Stimulated activated CD8-positive, alpha-beta memory T cell treated with anti-CD3 and anti-CD28 coated beads, Interleukin-4, amount 100 ng/mL, for 24 hours (primary cell): ENCODE data around the gene C19orf38.
"Not testable (repeated sequence)": the region's sequence is repeated elsewhere in the genome, so short reads cannot be mapped to it uniquely, and the experiment has no call there.

Experiments
- DNase-seq: peaks from one replicate; pipeline ENCODE4 v3.0.0-alpha.2; 2020; ENCODE audit warnings: low read depth

Gene C19orf38

DNA sequence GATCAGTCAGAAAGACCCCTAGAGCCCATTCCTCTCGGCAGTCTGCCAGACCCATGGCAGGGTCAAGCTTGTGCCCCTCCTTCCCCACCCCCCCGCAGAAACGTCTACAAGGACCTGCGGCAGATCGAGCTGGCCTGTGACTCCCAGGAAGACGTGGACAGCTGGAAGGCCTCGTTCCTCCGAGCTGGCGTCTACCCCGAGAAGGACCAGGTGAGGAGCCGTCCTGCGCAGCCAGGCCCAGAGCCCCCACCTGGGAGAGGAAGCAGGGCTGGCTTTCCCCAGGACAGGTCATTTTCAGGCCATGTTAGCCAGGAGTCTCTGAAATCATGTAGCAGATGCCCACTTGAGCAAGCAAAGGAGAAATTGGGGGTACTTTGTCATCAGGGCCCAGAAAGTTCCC, 24.5 kb upstream of the C19orf38 start:
- DNase-seq = no peak

DNA sequence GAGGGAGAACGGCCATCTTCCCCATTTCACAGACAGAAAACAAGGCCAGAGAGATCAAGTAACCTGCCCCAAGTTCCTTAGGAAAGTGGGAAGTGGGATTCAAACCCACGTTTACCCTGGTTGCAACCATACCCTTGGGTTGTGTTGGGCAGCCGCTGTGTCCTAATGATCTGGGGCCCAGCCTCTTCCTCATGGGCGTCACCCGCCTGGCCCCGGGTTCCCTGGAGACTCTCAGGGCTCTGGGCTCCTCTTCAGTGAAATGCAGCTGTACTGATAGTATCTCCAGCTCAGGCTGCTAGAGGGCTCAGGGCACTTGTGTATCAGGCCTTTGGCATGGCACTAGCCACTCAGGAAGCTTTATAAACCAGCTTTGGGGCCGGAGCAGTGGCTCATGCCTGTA, 22.0 kb upstream of the C19orf38 start:
- no peak for DNase-seq

DNA sequence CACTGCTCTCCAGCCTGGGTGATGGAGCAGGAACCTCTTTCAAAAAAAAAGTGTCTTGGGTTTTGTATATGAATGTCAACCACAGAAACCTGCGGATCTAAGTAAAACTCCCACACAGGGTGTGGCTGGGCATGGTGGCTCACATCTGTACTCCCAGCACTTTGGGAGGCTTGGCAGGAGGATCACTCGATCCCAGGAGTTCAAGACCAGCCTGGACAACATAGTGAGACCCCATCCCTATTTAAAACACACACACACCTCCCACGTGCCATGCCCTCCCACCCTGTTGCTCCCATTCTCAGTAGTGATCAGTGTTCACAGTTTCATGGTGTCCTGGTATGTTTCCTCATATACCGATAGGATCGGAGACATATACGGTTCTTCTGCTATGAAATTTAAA, 21.4 kb upstream of the C19orf38 start:
- no peak for DNase-seq

DNA sequence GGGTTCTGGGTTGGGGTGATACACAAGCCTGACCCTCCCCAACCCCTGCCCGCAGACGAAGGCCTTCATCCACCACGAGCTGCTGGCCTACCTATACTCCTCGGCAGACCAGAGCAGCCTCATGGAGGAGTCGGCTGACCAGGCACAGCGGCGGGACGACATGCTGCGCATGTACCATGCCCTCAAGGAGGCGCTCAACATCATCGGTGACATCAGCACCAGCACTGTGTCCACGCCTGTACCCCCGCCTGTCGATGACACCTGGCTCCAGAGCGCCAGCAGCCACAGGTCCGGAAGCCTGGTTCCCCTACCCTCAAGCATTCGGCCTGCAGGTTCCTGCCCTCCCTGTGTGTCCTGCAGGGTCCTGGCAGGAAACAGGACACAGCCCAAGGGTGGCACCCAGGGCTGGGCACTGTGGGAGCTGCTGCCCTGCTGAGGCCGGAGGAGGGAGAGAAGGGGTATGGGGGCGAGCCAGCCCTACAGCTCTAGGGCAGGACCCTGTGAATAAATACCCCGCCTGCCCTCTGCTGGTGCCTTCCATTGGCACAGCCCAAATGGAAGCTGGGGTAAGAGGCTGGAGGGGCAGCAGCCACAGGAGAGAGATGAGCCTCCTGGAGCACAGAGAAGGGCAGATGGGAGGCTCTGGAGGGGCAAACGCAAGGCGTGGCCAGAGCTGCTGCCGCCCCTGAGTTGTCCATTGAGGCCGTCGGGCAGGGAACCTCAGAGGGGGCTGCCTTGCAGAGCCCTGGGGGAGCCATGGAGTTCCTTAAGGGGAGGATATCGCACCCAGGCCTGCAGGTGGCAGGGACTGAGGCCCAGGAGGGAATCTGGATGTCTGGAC, 19.0 kb upstream of the C19orf38 start:
- DNase-seq = no peak

DNA sequence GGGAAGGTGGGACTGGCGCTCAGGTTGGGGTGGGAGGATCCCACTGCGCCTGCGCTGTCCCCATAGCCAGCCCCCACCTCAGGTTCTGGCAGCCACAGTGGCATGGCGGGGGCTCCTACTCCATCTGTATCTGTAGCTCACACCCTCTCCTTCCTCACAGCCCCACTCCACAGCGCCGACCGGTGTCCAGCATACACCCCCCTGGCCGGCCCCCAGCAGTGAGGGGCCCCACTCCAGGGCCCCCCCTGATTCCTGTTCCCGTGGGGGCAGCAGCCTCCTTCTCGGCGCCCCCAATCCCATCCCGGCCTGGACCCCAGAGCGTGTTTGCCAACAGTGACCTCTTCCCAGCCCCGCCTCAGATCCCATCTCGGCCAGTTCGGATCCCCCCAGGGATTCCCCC, 18.2 kb upstream of the C19orf38 start:
- no peak for DNase-seq

DNA sequence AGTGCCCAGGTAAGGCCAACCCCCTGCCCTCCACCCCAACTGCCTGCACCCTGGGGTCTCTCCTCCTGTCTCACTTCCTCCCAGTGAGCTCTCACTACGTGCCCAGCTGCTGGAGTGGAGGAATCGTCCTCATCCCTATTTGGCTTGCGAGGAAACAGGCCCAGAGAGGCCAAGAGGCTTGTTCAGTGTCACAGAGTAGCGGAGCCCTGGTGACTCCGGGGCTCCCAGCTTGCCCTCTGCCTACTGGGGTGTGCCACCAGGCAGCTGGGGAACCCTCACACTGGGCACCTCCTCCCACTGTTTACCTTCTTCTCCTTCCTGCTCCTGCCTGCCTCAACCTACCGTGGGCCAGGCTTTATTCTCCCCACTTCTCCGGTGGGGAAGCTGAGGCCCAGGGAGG, 17.8 kb upstream of the C19orf38 start:
- no peak for DNase-seq

DNA sequence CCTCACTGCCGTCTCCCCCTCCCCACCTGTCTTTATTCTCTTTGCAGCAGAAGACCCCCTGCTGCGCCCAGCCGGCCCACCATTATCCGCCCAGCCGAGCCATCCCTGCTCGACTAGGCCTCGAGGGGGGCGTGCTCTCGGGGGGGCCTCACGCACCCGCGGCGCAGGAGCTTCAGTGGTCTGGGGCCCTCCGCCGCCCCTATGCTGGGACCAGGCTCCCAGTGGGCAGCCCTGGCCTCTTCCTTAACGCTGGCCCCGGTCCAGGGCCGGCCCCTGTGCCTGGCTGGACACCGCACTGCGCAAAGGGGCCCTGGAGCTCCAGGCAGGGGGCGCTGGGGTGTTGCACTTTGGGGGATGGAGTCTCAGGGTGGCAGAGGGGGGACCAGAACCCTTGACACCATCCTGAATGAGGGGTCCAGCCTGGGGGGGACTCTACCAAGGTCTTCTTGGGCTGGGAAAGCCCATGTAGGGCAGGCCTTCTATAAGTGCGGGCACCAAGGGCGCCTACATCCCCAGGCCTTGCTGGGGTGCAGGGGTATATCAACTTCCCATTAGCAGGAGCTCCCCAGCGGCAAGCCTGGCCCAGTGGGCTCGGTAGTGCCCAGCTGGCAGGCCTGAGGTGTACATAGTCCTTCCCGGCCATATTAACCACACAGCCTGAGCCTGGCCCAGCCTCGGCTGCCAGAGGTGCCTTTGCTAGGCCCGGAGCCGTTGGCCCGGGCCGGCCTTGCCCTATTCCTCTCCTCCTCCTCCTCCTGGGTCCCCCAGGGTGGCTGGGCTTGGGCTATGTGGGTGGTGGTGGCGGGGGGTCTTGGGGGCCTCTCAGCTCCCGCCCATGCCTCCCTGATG, 17.1 kb upstream of the C19orf38 start:
- DNase-seq = no peak

DNA sequence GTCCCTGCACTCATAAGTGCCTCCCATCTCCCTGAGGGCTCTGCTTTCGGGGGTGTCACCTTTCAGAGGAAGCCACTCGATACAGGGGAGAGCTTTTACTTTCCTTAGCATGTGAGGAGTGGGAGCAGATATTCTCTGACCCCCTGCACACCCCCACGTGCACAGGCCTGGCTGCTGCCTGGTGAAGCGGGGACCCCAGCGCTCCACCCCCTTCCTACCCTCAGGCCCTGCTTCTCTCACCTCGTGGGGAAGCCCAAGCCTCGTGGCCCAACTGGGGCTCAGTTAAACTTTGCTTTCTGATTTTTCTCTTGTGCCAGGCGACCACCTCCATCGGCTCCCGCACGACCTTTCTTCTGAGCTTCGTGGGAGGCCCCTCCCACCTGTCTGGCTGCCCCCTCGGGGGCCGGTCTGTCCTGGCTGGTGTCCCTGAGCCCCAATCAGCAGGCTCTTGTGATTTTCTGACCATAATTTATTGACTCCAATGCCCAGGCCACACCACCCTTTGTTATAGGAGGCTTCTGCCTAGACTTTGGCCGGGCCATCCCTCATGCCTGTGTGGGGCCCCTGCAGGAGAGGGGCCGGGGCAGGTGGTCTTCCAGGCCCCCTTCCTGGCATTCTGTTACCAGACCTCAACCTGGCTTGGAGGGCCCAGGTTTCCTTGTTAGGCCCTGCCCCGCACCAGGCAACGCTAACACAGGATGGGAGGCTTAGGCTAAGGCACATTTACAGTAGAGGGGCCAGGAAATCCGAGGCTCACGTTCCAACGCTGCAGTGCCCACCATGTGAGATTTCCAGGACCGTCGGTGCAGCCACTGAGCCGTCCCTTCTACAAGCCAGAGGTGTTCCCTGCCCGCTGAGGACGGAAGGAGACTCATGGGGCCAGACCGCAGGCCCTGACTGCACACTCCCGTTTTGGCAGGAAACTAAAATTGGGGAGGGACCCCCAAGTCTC, 16.0 kb upstream of the C19orf38 start:
- no peak for DNase-seq

DNA sequence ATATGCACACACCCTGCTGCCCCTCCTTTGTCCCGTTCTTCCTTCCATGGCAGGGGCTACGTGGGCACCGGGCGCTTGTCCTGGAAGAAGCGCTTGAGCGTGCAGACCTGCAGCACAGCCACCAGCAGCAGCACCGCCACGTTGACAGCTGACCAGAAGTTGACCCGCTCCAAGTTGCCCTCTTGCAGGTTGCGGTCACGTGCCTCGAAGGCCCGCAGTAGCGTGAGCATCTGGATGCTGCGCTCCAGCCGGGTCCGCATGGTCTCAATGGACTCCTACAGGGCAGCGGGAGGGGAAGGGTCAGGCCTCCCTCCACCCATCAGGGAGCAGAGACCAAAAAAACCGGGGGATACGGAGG, 15.3 kb upstream of the C19orf38 start:
- no peak for DNase-seq

DNA sequence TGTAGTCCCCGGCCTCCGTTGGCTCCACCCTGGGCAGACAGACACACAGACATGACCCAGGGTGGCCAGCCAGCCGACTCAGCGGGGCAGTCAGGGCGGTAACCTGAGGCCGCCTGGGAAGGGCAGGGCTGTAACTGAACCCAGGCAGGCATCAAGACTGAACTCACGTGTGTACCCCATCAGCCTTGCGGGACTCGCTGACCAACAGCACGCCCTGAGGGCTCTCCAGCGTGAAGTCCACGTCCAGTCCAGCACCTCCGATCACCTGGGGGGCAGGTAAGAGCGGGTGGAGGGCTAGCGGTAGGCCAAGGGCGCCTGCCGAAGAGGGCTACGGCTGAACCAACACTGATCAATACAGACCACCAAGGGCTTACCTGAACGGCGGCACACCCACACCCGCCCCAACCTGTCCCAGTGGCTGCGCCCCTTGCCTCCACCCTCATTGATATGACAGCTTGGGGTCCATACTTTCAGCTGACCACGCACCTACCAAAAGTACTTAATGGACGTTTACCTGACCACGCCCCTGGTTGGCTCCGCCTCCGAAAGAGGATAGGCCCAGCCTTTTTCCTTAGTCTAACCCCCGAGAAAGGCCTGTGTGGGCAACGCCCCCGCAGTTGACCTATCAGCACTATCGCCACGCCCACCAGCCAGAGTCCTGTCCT, 13.0 kb upstream of the C19orf38 start:
- DNase-seq = no peak

DNA sequence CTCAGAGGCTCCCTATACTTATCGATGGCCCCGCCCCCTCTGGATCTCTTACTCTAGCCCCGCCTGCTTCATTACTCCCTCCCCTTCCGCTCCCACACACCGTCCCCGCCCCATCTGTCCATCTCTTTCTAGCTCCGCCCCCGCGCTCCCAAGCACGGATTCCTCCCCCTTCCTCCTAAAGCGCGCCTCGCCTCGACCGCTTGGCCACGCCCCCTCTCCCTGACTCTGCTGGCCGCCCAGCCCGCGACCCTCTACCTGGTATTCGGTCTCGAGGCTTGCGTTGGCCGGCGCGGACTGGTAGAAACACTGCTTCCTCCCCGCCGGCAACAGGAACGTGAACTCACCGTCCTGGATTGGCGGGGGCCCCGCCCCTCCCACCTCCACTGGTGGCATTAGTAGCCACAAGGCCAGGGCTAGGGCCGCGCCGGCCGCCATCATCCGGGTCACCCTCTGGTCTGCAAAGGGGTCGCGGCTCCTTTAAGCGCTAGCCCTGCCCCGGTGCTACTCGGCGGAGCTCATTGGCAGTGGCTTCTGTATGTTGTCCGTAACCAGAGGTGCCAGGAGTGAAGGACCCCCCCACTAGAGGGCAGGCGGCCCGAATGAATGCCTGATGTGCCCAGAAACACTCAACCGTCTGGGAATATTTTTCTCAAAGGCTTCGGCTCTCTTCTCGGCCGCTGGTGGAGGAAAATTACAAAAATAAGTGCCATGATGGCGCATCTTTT, 12.3 kb upstream of the C19orf38 start, which contains the start of gene TMED1:
Gene TMED1, minus strand, starts transcription at position 459 of the 725 bp plus-strand sequence. Its CDS starts 21 bp downstream, at position 438.
- peak; percentile 93 for DNase-seq

DNA sequence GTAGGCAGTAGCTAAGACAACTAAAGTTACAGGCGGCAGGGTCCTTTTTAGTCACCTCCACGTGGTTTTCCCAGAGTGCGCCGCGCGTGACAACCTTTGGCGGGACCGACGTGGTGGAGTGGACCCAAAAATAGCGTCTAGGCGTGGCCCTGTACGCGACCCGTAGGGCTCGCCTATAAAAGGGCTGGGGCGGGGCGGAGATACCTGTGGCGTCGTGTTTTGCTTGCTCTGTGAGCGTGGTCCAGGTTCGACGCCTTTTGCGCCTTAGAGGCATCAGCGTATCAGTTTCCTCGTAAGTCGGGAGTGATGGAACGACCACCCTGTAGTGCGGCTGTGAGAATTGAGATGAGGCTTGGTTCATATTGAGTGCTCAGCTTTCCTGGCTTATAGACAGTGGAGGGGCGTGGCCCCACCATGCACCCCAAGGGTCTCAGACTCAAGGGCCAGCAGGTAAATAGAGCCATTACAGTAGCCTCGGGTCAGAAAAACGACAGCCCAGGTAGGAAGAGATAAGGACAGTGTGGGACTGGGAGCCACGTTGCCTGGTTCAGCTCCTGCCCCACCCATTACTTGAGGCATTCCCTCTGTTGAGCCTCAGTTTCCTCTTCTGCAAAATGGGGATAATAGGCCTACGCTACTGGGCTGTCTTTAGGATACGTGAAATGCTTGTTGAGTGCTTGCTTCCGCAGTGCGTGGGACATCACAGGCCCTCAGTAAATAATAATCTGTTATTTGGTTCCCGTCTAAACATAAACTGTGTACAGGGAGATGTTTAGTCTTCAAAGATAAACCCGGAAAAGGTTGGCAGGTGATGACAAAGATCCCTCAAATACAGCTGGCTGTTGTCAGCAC, 11.5 kb upstream of the C19orf38 start:
- peak; percentile 64 for DNase-seq

DNA sequence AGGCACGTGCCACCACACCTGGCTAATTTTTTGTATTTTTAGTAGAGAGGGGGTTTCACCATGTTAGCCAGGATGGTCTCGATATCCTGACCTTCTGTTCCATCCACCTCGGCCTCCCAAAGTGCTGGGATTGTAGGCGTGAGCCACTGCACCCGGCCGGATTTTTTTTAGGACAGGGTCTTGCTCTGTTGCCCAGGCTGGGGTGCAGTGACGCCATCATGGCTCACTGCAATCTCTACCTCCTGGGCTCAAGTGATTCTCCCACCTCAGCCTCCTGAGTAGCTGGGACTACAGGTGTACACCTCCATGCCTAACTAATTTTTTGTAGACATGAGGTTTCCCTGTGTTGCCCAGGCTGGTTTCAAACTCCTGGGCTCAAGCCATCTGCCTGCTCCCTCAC, 10.6 kb upstream of the C19orf38 start:
- not testable (repeated sequence) for DNase-seq

DNA sequence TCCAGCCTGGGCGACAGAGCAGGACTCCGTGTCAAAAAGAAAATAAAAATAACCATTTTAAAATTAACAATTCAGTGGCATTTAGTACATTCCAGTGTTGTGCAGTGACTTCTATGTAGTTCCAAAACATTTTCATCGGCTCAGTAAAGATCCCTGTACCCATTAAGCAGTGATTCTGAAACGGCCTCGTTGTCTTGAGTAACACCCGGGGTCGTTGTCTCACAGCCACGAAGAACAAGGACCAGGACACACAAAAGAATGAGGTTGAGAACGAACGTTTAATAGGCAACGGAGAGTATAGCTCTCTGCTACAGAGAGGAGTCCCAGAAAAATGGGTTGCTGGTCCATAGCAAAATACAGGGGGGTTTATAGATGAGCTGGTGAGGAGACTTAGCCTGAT, 9.8 kb upstream of the C19orf38 start:
- DNase-seq = no peak

DNA sequence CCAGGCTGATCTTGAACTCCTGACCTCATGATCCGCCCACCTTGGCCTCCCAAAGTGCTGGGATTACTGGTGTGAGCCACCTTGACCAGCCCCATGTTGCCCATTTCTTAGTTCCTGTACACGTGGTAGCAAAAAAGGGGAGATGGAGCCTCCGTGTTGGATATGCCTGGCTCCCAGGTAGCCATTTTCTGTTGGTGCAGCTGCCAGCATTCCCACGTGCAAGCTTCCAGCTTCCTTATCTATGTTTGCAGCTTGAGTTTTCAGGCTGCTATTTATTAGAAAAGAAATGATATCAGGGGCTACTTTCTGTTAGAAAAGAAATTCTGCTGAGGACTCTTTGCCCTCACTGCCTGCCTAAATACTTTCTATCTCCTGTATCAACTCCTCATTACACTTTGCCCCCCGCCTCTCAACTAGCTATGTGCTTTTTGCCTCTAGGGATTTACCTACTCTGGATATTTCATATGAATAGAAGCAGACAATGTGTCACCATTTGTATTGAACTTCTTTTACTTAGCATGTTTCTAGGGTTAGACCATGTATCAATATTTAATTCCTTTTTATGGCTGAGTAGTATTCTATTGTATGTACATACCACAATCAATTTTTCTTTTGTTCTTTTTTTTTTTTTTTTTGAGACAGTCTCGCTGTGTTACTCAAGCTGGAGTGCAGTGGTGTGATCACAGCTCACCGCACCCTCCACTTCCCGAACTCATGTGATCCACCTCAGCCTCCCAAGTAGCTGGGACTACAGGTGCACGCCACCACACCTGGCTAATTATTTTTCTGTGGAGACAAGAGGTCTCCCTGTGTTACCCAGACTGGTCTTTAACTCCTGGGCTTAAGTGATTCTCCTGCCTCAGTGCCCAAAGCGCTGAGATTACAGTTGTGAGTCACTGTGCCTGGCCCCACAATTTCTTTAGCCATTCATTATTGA, 8.8 kb upstream of the C19orf38 start:
- no peak for DNase-seq

DNA sequence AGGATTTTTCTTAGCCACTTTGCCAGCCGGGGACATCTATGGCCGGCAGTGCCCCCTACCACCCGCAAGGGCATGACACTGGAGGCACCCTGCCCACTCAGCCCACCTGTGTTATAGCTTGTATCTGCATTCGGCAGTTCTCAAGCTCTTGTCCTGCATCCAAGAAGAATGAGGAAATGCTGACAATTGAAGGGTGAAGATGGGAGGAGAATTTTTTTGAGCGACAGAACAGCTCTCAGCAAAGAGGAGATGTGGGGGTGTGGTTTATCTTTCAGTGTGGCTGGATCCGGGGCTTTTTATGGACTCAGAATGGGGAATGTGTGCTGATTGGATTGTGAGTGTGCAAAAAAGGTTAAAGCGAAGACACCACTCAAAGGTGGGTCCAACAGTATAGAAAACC, 5.4 kb upstream of the C19orf38 start:
- no peak for DNase-seq

DNA sequence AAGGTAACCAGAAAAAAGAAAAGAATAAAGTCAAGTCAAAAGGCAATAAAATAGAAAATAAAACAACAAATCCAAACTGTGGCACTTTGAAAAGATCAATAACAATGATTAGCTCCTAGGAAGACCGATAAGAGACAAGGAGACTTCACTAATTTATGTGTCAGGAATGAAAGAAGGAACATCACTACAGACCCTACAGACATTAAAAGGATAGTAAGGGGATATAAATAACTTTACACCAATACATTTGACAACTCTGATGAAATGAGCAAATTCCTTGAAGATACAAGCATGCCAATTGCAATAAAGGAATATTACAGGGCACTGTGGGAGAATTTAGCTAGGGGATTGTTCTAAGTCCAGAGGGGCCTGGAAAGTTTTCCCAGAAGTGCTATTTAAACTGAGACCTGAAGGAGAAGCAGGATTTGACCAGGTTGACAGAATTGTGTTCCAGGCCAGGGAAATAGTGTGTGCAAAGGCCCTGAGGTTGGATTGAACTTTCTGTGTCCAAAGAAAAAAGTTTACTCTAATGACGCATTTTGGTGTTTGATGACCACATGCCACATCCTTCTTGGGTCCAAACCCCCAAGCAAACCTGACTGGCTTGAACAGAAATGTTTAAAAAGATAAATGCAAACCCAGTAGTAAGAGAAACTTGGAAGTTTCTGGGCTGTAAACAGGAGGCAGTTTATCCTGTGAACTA, 1.6 kb upstream of the C19orf38 start:
- no peak for DNase-seq

DNA sequence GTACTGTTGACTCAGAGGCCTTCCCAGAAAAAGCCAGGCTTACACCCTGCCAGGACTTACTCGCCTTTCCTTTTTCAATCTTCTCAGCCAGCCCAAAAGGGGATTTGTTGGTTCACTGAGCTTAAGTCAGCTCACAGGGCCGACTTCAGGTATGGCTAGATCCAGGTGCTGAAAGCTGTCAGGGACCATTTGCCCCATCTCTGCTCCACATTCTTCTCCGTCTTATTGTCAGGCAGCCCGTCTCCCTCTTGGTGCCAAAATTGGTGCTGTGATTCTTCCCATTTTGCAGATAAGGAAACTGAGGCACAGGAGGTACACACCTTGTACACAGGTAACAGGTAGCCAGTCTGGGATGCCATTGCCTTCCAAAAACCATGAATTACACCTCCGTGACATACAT, 2.4 kb downstream of the C19orf38 start:
- no peak for DNase-seq
